ENCODE results near the gene USP6. TPM values are rescaled to one million over a fixed set of nuclear protein-coding genes. Genes with fewer than 3 reads are reported as not detected.

The USP6 gene
- total RNA-seq, 1 experiment from 2014 or later: 0.10 TPM

GRCh38 chr17:5183410-5183793 lies 67.6 kb downstream of the USP6 start:
- ATAC-seq: no peak

DNA sequence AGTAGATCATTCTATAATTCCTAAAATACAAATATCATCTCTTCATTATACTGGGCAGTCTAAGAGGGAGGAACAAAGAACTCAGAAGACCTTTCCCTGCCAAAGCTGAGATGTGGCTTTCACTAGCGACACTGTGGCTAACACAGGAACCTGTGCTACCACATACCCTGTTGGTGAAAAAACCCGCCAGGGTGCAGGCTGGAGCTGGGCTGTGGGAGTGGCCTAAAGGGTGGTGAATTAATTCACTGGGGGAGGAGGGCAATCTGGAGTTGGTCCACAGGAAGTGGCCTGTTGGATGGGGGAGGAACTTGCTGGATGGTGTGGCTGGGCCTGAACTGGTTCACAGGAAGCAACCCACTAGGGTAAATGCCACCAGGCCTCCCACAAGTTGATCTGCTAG lies 68.5 kb downstream of the USP6 start:
- no peak overlapping the region for H2AFZ ChIP-seq (ENCODE audit: low read depth, low read length, poor library complexity, severe bottlenecking)
- no peak overlapping the region for H3K9ac ChIP-seq (ENCODE audit: low read length)
- CTCF ChIA-PET: no interaction called here
- RAD21 ChIA-PET (ENCODE audit: low non-redundant PET in 1 of 2, low total read pairs in 2 of 2, uncharacterized antibody in 2 of 2, unreplicated experiment in 2 of 2): no interaction called here
- H3K9me3 ChIP-seq (ENCODE audit: control insufficient read depth in 1 of 2, insufficient read depth in 1 of 2, low read depth in 1 of 2, low read length in 2 of 2): peaks cover 55 to 71% of the 10 kb centered on the region in 2 experiments; a peak in 3 of 4 replicates
- TF ChIP-seq CEBPB (IDR thresholded peaks at IDR 0.05; ENCODE audit: low read depth) (no peak), FOSL1 (IDR thresholded peaks at IDR 0.05; ENCODE audit: low read depth) (no peak), ZFX (IDR thresholded peaks at IDR 0.05) (no peak), EZH2 (IDR thresholded peaks at IDR 0.05) (no peak), SRF (IDR thresholded peaks at IDR 0.05; ENCODE audit: low read depth) (no peak), ATF3 (IDR thresholded peaks at IDR 0.05) (no peak), EGR1 (IDR thresholded peaks at IDR 0.05; ENCODE audit: low read depth) (no peak), SP1 (IDR thresholded peaks at IDR 0.05; ENCODE audit: low read depth) (no peak), ZNF274 (IDR thresholded peaks at IDR 0.05; ENCODE audit: low read depth, low read length) (no peak), RAD21 (IDR thresholded peaks at IDR 0.05; ENCODE audit: low read depth) (no peak)
- no peaks in the 10 kb centered on the region for H3K4me1 ChIP-seq (ENCODE audit: control insufficient read depth in 1 of 2, insufficient read depth in 2 of 2, low read length in 2 of 2)
- H3K27ac ChIP-seq (ENCODE audit: low read depth, low read length): no peak overlapping the region
- H3K4me2 ChIP-seq (ENCODE audit: low read length): no peak overlapping the region
- ATAC-seq (no peak), DNase-seq (ENCODE audit: low read depth, low spot score) (no peak)
- peaks cover 1% of the 10 kb centered on the region; the same call in 1 of the 2 replicates for H3K79me2 ChIP-seq (ENCODE audit: insufficient read depth, low read length)
- no TSS peak for BruUV-seq (replicated peaks)
- no peaks in the 10 kb centered on the region for H3K9me2 ChIP-seq (ENCODE audit: insufficient read depth)
- H3K36me3 ChIP-seq (ENCODE audit: control insufficient read depth in 1 of 2, insufficient read depth in 2 of 2, low read length in 2 of 2): peaks cover 0 to 5% of the 10 kb centered on the region in 2 experiments; a peak in 1 of 4 replicates
- H3K27me3 ChIP-seq (ENCODE audit: insufficient read depth, low read length): no peaks in the 10 kb centered on the region
- no peaks in the 10 kb centered on the region for H4K20me1 ChIP-seq (ENCODE audit: insufficient read depth)
- intact Hi-C loops (cut with micrococcal nuclease): no loop called here
- H3K4me3 ChIP-seq (replicated peaks in 1 of 2; ENCODE audit: low read depth in 1 of 2, low read length in 2 of 2): no peak overlapping the region
- POLR2A ChIA-PET: no interaction called here

More at GRCh38 chr17:5183410-5183793, 67.6 kb downstream of the USP6 start:
- ChIA-PET CTCF (interaction anchor here (1.6 kb wide), 1 partner anchor 8 kb away, joined by 3 read pairs; the partner anchor contains the start of gene ZNF594), POLR2A (no interaction called here), RAD21 (ENCODE audit: low non-redundant PET in 1 of 2, low total read pairs in 2 of 2, uncharacterized antibody in 2 of 2, unreplicated experiment in 2 of 2) (no interaction called here)
- Histone ChIP-seq H3K9me3 (ENCODE audit: control insufficient read depth in 1 of 2, insufficient read depth in 1 of 2, low read depth in 1 of 2, low read length in 2 of 2) (peaks cover 58 to 72% of the 10 kb centered on the region in 2 experiments; a peak in 3 of 4 replicates), H2AFZ (ENCODE audit: low read depth, low read length, poor library complexity, severe bottlenecking) (no peak overlapping the region), H3K9me2 (ENCODE audit: insufficient read depth) (no peaks in the 10 kb centered on the region), H3K4me2 (ENCODE audit: low read length) (no peak overlapping the region), H3K36me3 (ENCODE audit: control insufficient read depth in 1 of 2, insufficient read depth in 2 of 2, low read length in 2 of 2) (peaks cover 0 to 3% of the 10 kb centered on the region in 2 experiments; a peak in 1 of 4 replicates), H3K9ac (ENCODE audit: low read length) (no peak overlapping the region), H3K27ac (ENCODE audit: low read depth, low read length) (no peak overlapping the region), H3K4me3 (replicated peaks in 1 of 2; ENCODE audit: low read depth in 1 of 2, low read length in 2 of 2) (no peak overlapping the region), H3K79me2 (ENCODE audit: insufficient read depth, low read length) (no peaks in the 10 kb centered on the region), H4K20me1 (ENCODE audit: insufficient read depth) (no peaks in the 10 kb centered on the region), H3K27me3 (ENCODE audit: insufficient read depth, low read length) (no peaks in the 10 kb centered on the region), H3K4me1 (ENCODE audit: control insufficient read depth in 1 of 2, insufficient read depth in 2 of 2, low read length in 2 of 2) (no peaks in the 10 kb centered on the region)
- intact Hi-C loops (cut with micrococcal nuclease): no loop called here
- DNase-seq (ENCODE audit: low read depth, low spot score): no peak
- TF ChIP-seq ZNF274 (IDR thresholded peaks at IDR 0.05; ENCODE audit: low read depth, low read length) (peak; percentile 64), EZH2 (IDR thresholded peaks at IDR 0.05) (no peak)
- no TSS peak for BruUV-seq (replicated peaks)
